Superior temporal gyrus (tissue), 1 donor: ENCODE data around the gene ANKRD31.
"Not testable (repeated sequence)": the region's sequence is repeated elsewhere in the genome, so short reads cannot be mapped to it uniquely, and the experiment has no call there.

Experiments
- DNase-seq: peaks from one replicate; pipeline ENCODE4 v3.0.0-alpha.2; 2016; ENCODE audit errors: extremely low spot score

The ANKRD31 gene

DNA sequence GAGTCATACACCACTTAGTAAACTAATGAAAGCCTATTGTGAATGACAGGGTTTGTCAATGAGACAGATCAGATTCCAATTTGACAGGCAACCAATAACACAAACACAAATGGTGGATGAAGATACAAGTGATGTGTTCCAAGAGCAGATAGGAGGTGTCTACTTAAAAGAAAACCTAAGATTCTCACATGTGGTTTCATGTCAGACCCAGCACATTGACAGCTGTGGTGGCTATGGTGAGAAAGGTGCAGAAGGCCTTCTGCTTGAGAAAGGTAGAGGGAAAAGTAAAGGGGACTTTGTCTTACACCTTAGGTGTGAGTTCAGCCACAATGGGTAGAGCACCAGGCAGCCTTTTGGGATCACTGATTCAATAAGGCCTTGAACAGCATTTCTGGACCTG is 11.2 kb downstream of the ANKRD31 start:
- no peak for DNase-seq

GRCh38 chr5:75220787-75221186 is 15.9 kb downstream of the ANKRD31 start:
- not testable (repeated sequence) for DNase-seq

DNA sequence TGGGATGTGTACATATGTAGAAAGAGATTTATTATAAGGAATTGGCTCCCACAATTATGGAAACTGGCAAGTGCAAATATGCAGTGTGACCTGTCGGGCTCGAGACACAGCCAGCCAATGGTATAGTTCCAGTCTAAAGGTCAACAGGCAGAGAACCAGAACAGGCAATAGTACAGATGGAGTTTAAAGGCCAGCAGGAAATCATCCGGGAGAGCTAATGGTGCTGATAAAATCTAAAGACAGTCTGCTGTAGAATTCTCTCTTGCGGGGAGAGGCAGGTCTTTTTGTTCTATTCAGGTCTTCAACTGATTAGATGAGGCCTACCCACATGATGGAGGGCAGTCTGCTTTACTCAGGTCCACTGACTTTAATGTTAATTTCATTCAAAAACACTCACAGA is 21.8 kb downstream of the ANKRD31 start:
- no peak for DNase-seq

DNA sequence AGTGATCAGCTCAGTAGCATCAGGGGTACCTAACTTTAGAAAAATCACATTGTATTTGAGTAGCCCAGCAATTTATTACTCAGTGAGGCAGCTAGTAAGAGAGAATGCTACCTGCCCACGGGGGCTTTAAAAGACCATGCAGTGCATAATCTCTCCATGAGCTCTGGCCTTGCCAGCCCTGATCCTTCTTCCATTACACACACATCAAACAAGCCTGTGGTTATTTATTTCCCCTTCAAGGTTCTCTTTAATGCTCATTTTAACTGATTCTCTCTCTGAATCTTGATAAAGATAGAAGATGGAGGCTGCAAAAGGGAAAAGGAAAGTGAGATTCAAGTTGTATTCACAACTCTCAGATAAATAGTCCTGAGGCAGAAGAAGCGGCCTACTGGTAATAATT is 22.3 kb downstream of the ANKRD31 start:
- no peak for DNase-seq

DNA sequence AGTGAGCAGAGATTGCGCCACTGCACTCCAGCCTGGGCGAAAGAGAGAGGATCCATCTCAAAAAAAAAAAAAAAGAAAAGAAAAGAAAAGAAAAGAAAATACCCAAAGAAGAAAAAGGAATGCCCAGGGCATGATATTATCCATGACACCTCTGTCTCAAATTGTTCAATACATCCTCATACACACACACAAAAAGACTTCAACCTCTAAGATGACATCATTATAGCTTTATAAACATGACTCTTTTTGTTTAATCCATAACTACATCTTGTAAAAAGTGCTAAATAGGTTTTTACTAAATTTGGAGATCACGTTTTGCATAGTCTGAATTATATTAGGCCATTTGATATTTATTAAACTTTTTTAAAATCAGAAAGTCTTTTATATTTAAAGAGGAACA is 33.1 kb downstream of the ANKRD31 start:
- no peak for DNase-seq

DNA sequence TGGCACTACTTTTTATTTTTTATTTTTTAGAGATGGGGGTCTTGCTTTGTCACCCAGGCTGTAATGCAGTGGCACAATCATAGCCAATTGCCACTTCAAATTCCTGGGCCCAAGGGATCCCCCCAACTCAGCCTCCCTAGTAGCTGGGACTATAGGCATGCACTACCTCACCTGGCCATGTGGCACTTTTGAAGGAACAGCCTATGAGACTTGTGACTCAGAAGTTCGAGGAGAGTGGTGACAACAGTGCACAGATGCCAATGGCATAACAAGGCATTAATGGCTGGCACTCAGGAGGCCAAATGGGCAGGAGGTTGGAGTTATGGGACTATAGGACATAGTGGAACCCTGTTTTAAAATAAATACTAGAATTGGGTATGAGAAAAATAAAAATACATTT is 33.7 kb downstream of the ANKRD31 start:
- DNase-seq, result no peak

DNA sequence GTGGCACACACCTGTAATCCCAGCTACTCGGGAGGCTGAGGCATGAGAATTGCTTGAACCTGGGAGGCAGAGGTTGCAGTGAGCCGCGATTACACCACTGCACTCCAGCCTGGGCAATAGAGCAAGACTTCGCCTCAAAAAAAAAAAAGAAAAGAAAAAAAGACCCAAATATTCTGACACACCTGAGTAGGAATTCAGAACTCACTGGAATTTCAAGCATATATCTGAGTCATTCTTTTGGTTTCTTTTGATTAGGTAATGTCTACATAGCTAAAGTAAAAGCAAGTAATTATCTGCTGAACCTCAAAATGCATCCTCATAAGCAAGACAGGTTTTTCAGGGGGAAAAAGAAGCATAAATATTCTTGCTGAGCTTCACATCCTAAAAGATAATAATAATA is 35.9 kb downstream of the ANKRD31 start:
- no peak for DNase-seq

DNA sequence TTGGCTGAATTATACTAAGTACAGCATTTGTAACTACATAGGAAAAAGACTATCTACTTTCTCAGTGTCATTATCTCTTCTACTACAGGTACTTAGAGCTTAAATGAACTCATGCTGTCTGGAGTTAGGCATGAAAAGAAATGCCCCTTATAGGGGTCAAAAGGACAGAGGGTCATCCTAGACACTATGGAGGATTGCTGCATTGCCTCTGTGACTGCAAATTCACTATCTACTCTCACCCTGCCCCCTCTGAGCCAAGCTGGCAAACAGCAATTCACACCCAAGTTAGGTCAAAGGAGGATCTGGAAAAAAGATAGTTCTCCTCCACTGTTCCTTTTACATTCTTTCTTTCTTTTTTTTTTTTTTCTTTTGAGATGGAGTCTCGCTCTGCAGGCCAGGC is 36.7 kb downstream of the ANKRD31 start:
- DNase-seq, result no peak

GRCh38 chr5:75199071-75199470 is 37.6 kb downstream of the ANKRD31 start:
- DNase-seq, result no peak

GRCh38 chr5:75197745-75198144 is 38.9 kb downstream of the ANKRD31 start:
- DNase-seq, result no peak

DNA sequence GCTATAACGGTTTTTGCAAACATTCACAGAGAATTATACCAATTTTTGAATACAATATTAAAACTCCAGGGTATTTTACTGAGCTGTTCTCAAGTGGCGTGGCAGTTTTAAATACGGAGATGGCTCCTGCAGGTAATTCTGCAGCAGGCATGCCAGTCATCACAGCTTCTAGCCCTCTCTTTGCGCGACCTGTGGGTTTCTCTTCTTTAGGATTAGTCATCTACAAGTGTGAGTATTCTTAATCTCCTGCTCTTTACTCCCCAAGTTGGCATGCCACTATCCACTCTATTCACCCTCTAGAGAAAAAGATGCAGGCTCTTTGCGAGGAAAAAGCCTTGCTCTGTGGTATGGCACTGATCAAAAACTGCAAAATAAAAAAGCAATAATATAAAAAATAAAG is 43.9 kb downstream of the ANKRD31 start:
- DNase-seq, result no peak

DNA sequence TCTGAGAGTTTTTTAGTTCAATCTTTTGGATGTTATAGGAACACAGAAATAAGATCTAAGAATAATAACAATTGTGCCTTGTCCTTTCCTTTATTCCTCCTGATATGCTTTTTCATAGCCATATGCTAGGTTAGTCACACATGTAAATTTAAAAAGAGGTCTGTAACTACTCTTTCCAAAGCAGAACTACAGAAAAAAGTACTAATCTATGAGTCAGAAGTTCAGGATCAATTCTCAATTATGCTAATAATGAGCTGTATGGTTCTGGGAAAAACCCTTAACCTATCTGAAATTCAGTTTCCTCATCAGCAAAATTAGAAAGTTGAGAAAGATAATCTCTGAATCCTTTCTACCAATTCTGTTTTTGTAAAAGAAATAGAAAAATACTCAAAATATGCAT is 44.4 kb downstream of the ANKRD31 start:
- no peak for DNase-seq

DNA sequence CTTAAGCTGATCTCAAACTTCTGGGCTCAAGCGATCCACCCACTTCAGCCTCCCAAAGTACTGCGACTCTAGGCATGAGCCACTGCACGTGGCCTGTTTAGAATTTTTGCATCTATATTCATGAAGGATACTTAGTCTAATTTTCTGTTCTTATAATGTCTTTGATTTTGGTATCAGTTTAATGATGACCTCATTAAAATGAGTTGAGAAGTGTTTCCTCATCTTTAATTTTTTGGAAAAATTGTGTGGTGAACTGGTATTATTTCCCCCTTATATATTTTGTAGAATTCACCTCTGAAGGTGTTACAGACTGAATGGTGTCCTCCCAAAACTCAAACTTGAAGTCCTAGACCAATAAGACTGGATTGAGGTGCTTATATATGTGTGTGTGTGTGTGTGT is 46.5 kb downstream of the ANKRD31 start:
- no peak for DNase-seq

GRCh38 chr5:75189353-75189752 is 47.3 kb downstream of the ANKRD31 start:
- DNase-seq, result no peak

DNA sequence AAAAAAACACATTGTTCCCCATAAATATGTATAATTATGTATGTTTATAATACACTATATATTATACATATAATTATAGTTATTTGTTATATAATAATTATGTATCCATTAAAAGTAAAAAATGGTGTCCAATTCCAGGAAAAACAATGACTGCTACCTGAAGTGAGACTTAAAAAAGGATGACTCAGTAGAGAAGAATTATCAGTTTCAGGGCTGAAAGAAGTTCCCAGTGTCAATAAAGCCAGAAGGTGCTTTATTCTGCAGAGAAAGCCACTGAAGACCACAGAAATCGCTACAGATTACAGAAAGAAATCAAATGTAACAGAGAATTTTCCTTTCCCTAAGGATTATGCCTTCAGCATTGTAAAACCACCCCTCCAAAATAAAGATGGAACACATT is 50.9 kb downstream of the ANKRD31 start:
- no peak for DNase-seq

DNA sequence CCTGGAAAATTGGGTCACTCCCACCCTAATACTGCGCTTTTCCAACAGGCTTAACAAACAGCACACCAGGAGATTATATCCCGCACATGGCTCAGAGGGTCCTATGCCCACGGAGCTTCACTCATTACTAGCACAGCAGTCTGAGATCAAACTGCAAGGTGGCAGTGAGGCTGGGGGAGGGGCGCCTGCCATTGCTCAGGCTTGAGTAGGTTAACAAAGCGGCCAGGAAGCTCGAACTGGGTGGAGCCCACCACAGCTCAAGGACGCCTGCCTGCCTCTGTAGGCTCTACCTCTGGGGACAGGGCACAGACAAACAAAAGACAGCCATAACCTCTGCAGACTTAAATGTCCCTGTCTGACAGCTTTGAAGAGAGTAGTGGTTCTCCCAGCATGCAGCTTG is 60.7 kb downstream of the ANKRD31 start:
- DNase-seq, result not testable (repeated sequence)

- DNase-seq, result not testable (repeated sequence)
Measured at GRCh38 chr5:75174872-75175271, 61.8 kb downstream of the ANKRD31 start.

DNA sequence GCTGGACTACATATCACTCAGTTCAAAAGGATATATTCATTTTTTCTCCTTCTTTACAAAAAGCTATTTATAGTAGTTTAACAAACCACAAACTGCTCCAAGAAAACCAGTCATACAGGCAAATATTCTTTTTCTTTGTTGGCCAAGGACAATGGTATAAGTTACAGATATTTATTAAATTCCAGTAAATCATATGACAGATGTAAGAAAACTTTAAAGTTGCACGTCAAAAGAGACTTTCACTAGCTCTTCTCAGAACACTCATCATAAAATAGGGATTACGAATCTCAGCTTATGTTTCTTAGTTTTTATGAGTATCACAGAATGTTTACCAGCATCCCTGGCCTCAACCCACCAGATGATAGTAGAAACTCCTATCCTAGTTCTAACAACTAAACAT is 67.2 kb downstream of the ANKRD31 start:
- no peak for DNase-seq

GRCh38 chr5:75168026-75168735 is 68.5 kb downstream of the ANKRD31 start:
- no peak for DNase-seq

- DNase-seq, result no peak
Measured at GRCh38 chr5:75167345-75167744, 69.3 kb downstream of the ANKRD31 start.

DNA sequence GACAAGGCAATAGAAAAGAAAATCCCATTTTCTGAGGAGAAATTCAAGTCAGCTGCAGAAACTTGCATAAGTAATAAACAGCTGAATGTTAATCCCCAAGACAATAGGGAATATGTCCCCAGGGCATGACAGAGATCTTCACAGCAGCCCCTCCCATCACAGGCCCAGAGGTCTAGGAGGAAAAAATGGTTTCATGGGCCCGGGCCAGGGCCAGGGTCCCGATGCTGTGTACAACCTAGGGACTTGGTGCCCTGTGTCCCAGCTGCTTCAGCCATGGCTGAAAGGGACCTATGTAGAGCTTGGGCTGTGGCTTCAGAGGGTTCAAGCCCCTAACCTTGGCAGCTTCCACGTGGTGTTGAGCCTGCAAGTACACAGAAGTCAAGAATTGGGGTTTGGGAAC is 75.2 kb downstream of the ANKRD31 start:
- DNase-seq, result not testable (repeated sequence)

DNA sequence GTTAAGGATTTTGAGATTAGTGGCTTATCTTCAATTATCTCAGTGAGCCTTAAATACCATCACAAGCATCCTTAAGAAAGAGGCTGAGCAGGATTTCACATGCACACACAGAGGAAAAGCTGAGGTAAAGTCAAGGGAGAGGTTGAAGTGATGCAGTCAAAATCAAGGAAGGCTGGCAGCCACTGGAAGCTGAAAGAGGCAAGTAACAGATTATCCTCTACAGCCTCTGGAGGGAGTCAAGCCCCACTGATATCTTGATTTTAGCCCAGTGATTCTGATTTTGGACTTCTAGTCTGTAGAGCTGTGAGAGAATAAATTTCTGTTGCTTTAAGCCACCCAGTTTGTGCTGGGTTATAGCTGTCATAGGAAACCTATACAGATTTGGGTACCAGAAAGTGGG is 80.1 kb downstream of the ANKRD31 start:
- DNase-seq, result no peak

DNA sequence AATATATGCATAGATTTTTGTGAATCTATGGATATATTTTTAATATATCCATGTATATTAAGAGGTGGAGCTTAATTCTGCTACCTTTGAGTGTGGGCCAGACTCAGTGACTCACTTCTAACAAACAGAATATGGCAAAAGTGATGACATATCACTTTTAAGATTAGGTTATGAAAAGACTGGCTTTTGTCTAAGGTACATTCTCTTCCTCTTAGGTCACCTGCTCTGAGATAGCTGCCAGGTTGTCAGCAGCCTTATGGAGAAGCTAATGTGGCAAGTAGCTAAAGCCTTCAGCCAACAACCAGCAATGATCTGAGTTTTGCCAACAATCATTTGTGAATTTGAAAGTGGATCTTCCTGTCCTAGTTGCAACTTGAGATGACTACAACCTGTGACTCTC is 83.8 kb downstream of the ANKRD31 start:
- DNase-seq, result no peak

GRCh38 chr5:75148051-75148450 is 88.6 kb downstream of the ANKRD31 start:
- DNase-seq, result no peak
